K562 (cell line): Measurements from ENCODE around the gene IFT81. TPM values are rescaled to one million over a fixed set of nuclear protein-coding genes. Genes with fewer than 3 reads are reported as not detected.

Experiments used
- DMBX1 ChIP-seq: fragments of 250-450 bp; sonication (Bioruptor Pico); IDR thresholded peaks from 2 replicates; pipeline ENCODE4 v1.8.0; 2022; ENCODE audit warnings: inconsistent platforms, mild to moderate bottlenecking, moderate library complexity, borderline replicate concordance
- FOS ChIP-seq: IDR thresholded peaks from 3 replicates; pipeline ENCODE4 v1.6.1; 2011; ENCODE audit not compliant: insufficient read length; ENCODE audit errors: extremely low read depth
- FOSL1 ChIP-seq: fragments of 200-800 bp; sonication (Bioruptor generic); conservative IDR thresholded peaks from 2 replicates; pipeline ENCODE4 v1.6.1; 2016; ENCODE audit warnings: missing genetic modification characterization, missing compliant biosample characterization
- FOXK1 ChIP-seq: sonication (generic); formaldehyde crosslinking; IDR thresholded peaks from 2 replicates; pipeline ENCODE4 v1.8.0; 2022; ENCODE audit warnings: missing genetic modification reagents, mild to moderate bottlenecking, borderline replicate concordance
- GTF2E2 ChIP-seq: fragments of 200-800 bp; sonication (Bioruptor generic); IDR thresholded peaks from 2 replicates; pipeline ENCODE4 v1.6.1; 2016; ENCODE audit warnings: missing genetic modification characterization, missing compliant biosample characterization
- IFI16 ChIP-seq: fragments of 250-450 bp; sonication (Bioruptor Pico); IDR thresholded peaks from 2 replicates; pipeline ENCODE4 v2.1.2; 2022; ENCODE audit warnings: mild to moderate bottlenecking, inconsistent platforms
- NFE2L1 ChIP-seq: fragments of 450-650 bp; IDR thresholded peaks from 2 replicates; pipeline ENCODE4 v1.6.1; 2016; ENCODE audit warnings: missing genetic modification characterization, low read depth, mild to moderate bottlenecking, missing compliant biosample characterization, moderate library complexity, borderline replicate concordance
- NONO ChIP-seq, 2 experiments: fragments of 200-400 bp in 1 of 2; fragments of 450-650 bp in 1 of 2; formaldehyde crosslinking in 1 of 2; IDR thresholded peaks; 2 replicates each; pipeline ENCODE4 v1.6.1; 2017; ENCODE audit warnings: low read depth in 2 of 2, mild to moderate bottlenecking in 2 of 2, moderate library complexity in 2 of 2, low read length in 1 of 2
- TCFL5 ChIP-seq: fragments of 250-450 bp; sonication (Bioruptor Pico); conservative IDR thresholded peaks from 2 replicates; pipeline ENCODE4 v1.6.1; 2021; ENCODE audit warnings: mild to moderate bottlenecking, moderate library complexity, matching md5 sums
- ZNF23 ChIP-seq: fragments of 250-450 bp; sonication (Bioruptor Pico); IDR thresholded peaks from 2 replicates; pipeline ENCODE4 v1.4.0; 2020; ENCODE audit warnings: mild to moderate bottlenecking
- ZNF407 ChIP-seq: fragments of 450-650 bp; IDR thresholded peaks from 2 replicates; pipeline ENCODE4 v1.6.1; 2016; ENCODE audit warnings: low read depth
- ZNF583 ChIP-seq: fragments of 250-450 bp; sonication (Bioruptor Pico); IDR thresholded peaks from 2 replicates; pipeline ENCODE4 v1.4.0; 2020
- ZNF766 ChIP-seq: fragments of 200-800 bp; sonication (Bioruptor generic); conservative IDR thresholded peaks from 2 replicates; pipeline ENCODE4 v1.6.1; 2016; ENCODE audit warnings: missing genetic modification characterization, missing compliant biosample characterization
- polyA plus RNA-seq, 8 experiments: library from polyadenylated mRNA; depleted of rRNA in 4 of 8; stranded (reverse) in 5 of 8; unstranded in 3 of 8; fragments of >200 nt; fragmentation: Nextera tagmentation in 2 of 8; fragmentation: Illumina TruSeq in 1 of 8; extraction: Ambion mirVana in 2 of 8; extraction: Trizol in 1 of 8; gene quantifications; 2 replicates each; pipeline versions ENCODE4 v1.2.1 to v1.2.3, GENCODE V29; 2011 to 2014; ENCODE audit warnings: inconsistent platforms in 1 of 8, missing spikeins in 1 of 8
- total RNA-seq, 7 experiments: library from RNA; depleted of rRNA in 6 of 7; stranded (reverse); fragments of >200 nt in 6 of 7; fragmentation: Illumina TruSeq in 2 of 7; extraction: Trizol in 2 of 7; gene quantifications; 2 replicates each; pipeline versions ENCODE4 v1.2.1 to v1.2.3, GENCODE V29; 2011 to 2021; ENCODE audit warnings: low replicate concordance in 1 of 7
- TF ChIP-seq, protein P1 (sequence below), 2 experiments: fragments of 450-650 bp; IDR thresholded peaks; 2 replicates each; pipeline ENCODE4 v1.6.1; 2018; ENCODE audit warnings: mild to moderate bottlenecking in 2 of 2, low read depth in 1 of 2; ENCODE audit not compliant: partially characterized antibody in 2 of 2

Gene IFT81
- total and polyA plus RNA-seq, 9 of the 15 experiments (the other 6 are each of a cell fraction or from before 2014, with no cell fraction given): 2.8 to 11.9 (median 7.9) TPM

GRCh38 chr12:110079477-110080400 lies 44.4 kb upstream of the IFT81 start (continued):
- no peak for TF ChIP-seq ZNF407
- TF ChIP-seq ZNF583: peak; percentile 87
- TF ChIP-seq TCFL5 (CRISPR knock-in tag): no peak
- no peak for TF ChIP-seq NONO (IDR thresholded peaks at IDR 0.05; ENCODE audit: low read depth in 2 of 2, low read length in 1 of 2)
- TF ChIP-seq FOSL1 (tag): peak; percentile 40
- no peak for TF ChIP-seq ZNF23 (CRISPR knock-in tag)
- TF ChIP-seq GTF2E2 (tag): peak; percentile 98
- TF ChIP-seq FOS: peak; percentile 38
- TF ChIP-seq NFE2L1: no peak
- TF ChIP-seq DMBX1 (CRISPR knock-in tag): peak; percentile 90
- peak; percentile 94 for TF ChIP-seq ZNF766 (CRISPR knock-in tag)
- peak; percentile 47; the same call in 1 of the 2 replicates for TF ChIP-seq IFI16 (CRISPR knock-in tag)
- TF ChIP-seq, protein P1, sequence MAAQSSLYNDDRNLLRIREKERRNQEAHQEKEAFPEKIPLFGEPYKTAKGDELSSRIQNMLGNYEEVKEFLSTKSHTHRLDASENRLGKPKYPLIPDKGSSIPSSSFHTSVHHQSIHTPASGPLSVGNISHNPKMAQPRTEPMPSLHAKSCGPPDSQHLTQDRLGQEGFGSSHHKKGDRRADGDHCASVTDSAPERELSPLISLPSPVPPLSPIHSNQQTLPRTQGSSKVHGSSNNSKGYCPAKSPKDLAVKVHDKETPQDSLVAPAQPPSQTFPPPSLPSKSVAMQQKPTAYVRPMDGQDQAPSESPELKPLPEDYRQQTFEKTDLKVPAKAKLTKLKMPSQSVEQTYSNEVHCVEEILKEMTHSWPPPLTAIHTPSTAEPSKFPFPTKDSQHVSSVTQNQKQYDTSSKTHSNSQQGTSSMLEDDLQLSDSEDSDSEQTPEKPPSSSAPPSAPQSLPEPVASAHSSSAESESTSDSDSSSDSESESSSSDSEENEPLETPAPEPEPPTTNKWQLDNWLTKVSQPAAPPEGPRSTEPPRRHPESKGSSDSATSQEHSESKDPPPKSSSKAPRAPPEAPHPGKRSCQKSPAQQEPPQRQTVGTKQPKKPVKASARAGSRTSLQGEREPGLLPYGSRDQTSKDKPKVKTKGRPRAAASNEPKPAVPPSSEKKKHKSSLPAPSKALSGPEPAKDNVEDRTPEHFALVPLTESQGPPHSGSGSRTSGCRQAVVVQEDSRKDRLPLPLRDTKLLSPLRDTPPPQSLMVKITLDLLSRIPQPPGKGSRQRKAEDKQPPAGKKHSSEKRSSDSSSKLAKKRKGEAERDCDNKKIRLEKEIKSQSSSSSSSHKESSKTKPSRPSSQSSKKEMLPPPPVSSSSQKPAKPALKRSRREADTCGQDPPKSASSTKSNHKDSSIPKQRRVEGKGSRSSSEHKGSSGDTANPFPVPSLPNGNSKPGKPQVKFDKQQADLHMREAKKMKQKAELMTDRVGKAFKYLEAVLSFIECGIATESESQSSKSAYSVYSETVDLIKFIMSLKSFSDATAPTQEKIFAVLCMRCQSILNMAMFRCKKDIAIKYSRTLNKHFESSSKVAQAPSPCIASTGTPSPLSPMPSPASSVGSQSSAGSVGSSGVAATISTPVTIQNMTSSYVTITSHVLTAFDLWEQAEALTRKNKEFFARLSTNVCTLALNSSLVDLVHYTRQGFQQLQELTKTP (IDR thresholded peaks at IDR 0.05; ENCODE audit: low read depth in 1 of 2, partially characterized antibody in 2 of 2): peak in 1 of 2 experiments; percentile 38
- peak; percentile 80; the same call in 1 of the 2 replicates for TF ChIP-seq FOXK1 (CRISPR knock-in tag)
